HepG2 (cell line): ENCODE measurements around the gene ZMYND8. TPM values are rescaled to one million over a fixed set of nuclear protein-coding genes. Genes with fewer than 3 reads are reported as not detected.

ENCODE experiments used
- ATAC-seq: fragments of 200-7000 bp; cut with Tn5 transposase; 3 replicates; pipeline ENCODE4 v1.9.1; 2020; ENCODE audit warnings: mild to moderate bottlenecking, moderate library complexity
- BruUV-seq: library from RNA; stranded (reverse); fragments of 400-500 nt; replicated peaks from 2 replicates; lab custom pipeline; 2021; lab: Mats Ljungman, UMichigan
- CTCF ChIA-PET: fragments of 300-600 bp; formaldehyde crosslinking; extraction: SDS; loops from one replicate; lab custom pipeline; 2021; ENCODE audit warnings: low total read pairs, inconsistent platforms, low intra/inter-chr PET ratio; lab: Yijun Ruan, JAX
- POLR2A ChIA-PET: fragments of 350-600 bp; sonication (Branson Sonifier 250); formaldehyde crosslinking; loops from one replicate; lab custom pipeline; 2020; ENCODE audit warnings: antibody characterized with exemption, inconsistent platforms; lab: Yijun Ruan, JAX
- DNase-seq: peaks from one replicate; pipeline ENCODE4 v3.0.0-alpha.2; 2015; ENCODE audit warnings: low spot score
- FAIRE-seq: peaks from 3 replicates; lab custom pipeline; 2011; peaks lifted over from hg19 to GRCh38; lab: Jason Lieb, UNC
- H2AFZ ChIP-seq: one replicate; pipeline ENCODE4 v1.6.1; 2011; ENCODE audit warnings: low read length, inconsistent platforms
- H3K27ac ChIP-seq: fragments of 300-600 bp; 3 replicates; pipeline ENCODE4 v1.8.0; 2011; ENCODE audit warnings: mixed run types, mild to moderate bottlenecking, mixed read lengths, low read length, inconsistent platforms; ENCODE audit not compliant: insufficient read depth; ENCODE audit errors: extremely low read length
- H3K27me3 ChIP-seq, 2 experiments: fragments of 200-600 bp in 1 of 2; 2 replicates in 1 of 2; 3 replicates in 1 of 2; pipeline versions ENCODE4 v1.6.0 to v1.8.0; 2011; ENCODE audit warnings: low read length in 2 of 2, mild to moderate bottlenecking in 2 of 2, moderate library complexity in 2 of 2, inconsistent platforms in 1 of 2; ENCODE audit not compliant: insufficient read depth in 2 of 2, control insufficient read depth in 1 of 2
- H3K36me3 ChIP-seq, 2 experiments: fragments of 200-600 bp in 1 of 2; replicated peaks in 1 of 2; 2 replicates in 1 of 2; 3 replicates in 1 of 2; pipeline versions ENCODE4 v1.5.1 to v1.8.0; 2011; ENCODE audit warnings: low read length in 2 of 2, inconsistent platforms in 1 of 2; ENCODE audit not compliant: insufficient read depth in 2 of 2, control insufficient read depth in 1 of 2
- H3K4me1 ChIP-seq: 2 replicates; pipeline ENCODE4 v1.5.1; 2012; ENCODE audit warnings: low read length, inconsistent platforms; ENCODE audit not compliant: insufficient read depth
- H3K4me2 ChIP-seq: 2 replicates; pipeline ENCODE4 v1.6.0; 2011; ENCODE audit warnings: low read depth, low read length, inconsistent platforms
- H3K4me3 ChIP-seq, 3 experiments: fragments of 200-600 bp in 1 of 3; sonication (generic), shearing (Covaris generic) in 1 of 3; replicated peaks in 1 of 3; 2 replicates each; pipeline ENCODE4 v1.5.1; 2011 to 2016; ENCODE audit warnings: low read length in 3 of 3, inconsistent platforms in 2 of 3, low read depth in 2 of 3, mild to moderate bottlenecking in 2 of 3, control low read depth in 1 of 3, mixed read lengths in 1 of 3; ENCODE audit not compliant: insufficient read depth in 1 of 3
- H3K79me2 ChIP-seq: one replicate; pipeline ENCODE4 v1.6.1; 2011; ENCODE audit warnings: low read length, inconsistent platforms; ENCODE audit not compliant: insufficient read depth
- H3K9ac ChIP-seq: 2 replicates; pipeline ENCODE4 v1.6.0; 2011; ENCODE audit warnings: mild to moderate bottlenecking, low read depth, low read length, inconsistent platforms; ENCODE audit not compliant: insufficient read depth
- H3K9me3 ChIP-seq: 2 replicates; pipeline ENCODE4 v1.5.1; 2012; ENCODE audit warnings: mild to moderate bottlenecking, low read length
- H4K20me1 ChIP-seq: 2 replicates; pipeline ENCODE4 v1.6.0; 2011; ENCODE audit warnings: inconsistent platforms, mild to moderate bottlenecking, low read length, moderate library complexity; ENCODE audit not compliant: insufficient read depth
- FOXC1 ChIP-seq: sonication (generic); formaldehyde crosslinking; IDR thresholded peaks from 2 replicates; pipeline ENCODE4 v1.8.0; 2022; ENCODE audit warnings: mild to moderate bottlenecking, missing genetic modification reagents, borderline replicate concordance
- HDAC6 ChIP-seq: fragments of 200-600 bp; sonication (generic); IDR thresholded peaks from 2 replicates; pipeline ENCODE4 v1.7.0; 2017; ENCODE audit warnings: mild to moderate bottlenecking, antibody characterized with exemption, low read length, low read depth
- HNF4G ChIP-seq, 2 experiments: sonication (generic) in 1 of 2; formaldehyde crosslinking in 1 of 2; IDR thresholded peaks; 2 replicates each; pipeline versions ENCODE4 v1.4.0 to v1.6.1; 2011 to 2020; ENCODE audit warnings: borderline replicate concordance in 2 of 2, low read depth in 2 of 2, mild to moderate bottlenecking in 2 of 2, low read length in 1 of 2, missing genetic modification reagents in 1 of 2, moderate library complexity in 1 of 2
- LCORL ChIP-seq, 2 experiments: fragments of 450-650 bp in 1 of 2; sonication (generic) in 1 of 2; formaldehyde crosslinking in 1 of 2; IDR thresholded peaks; 2 replicates each; pipeline versions ENCODE4 v1.5.0 to v1.6.1; 2017 to 2020; ENCODE audit warnings: antibody characterized with exemption in 1 of 2, missing genetic modification reagents in 1 of 2
- MAZ ChIP-seq, 2 experiments: sonication (generic) in 1 of 2; formaldehyde crosslinking in 1 of 2; IDR thresholded peaks; 2 replicates each; pipeline versions ENCODE4 v1.5.0 to v1.6.1; 2012 to 2020; ENCODE audit warnings: low read depth in 2 of 2, mild to moderate bottlenecking in 2 of 2, borderline replicate concordance in 1 of 2, improper control_type of control experiment in 1 of 2, low read length in 1 of 2, missing genetic modification reagents in 1 of 2, moderate library complexity in 1 of 2
- NFIB ChIP-seq: sonication (generic); formaldehyde crosslinking; IDR thresholded peaks from 2 replicates; pipeline ENCODE4 v1.9.0; 2021; ENCODE audit warnings: missing genetic modification reagents, mild to moderate bottlenecking, borderline replicate concordance
- NR2C2 ChIP-seq: sonication (generic); formaldehyde crosslinking; IDR thresholded peaks from 2 replicates; pipeline ENCODE4 v1.4.0; 2020; ENCODE audit warnings: missing genetic modification reagents, mild to moderate bottlenecking, moderate library complexity, borderline replicate concordance
- NR2F1 ChIP-seq, 2 experiments: fragments of 450-650 bp in 1 of 2; formaldehyde crosslinking in 1 of 2; IDR thresholded peaks; 2 replicates each; pipeline versions ENCODE4 v1.5.0 to v1.6.1; 2016 to 2020; ENCODE audit warnings: mild to moderate bottlenecking in 1 of 2, missing compliant biosample characterization in 1 of 2, missing genetic modification reagents in 1 of 2, moderate library complexity in 1 of 2
- SIX1 ChIP-seq: sonication (generic); formaldehyde crosslinking; IDR thresholded peaks from 2 replicates; pipeline ENCODE4 v1.4.0; 2020; ENCODE audit warnings: missing genetic modification reagents, borderline replicate concordance
- ZBTB20 ChIP-seq: sonication (generic); formaldehyde crosslinking; IDR thresholded peaks from 2 replicates; pipeline ENCODE4 v1.8.1; 2023; ENCODE audit warnings: missing genetic modification reagents, low read depth, mild to moderate bottlenecking, borderline replicate concordance
- ZBTB38 ChIP-seq: sonication (generic); formaldehyde crosslinking; IDR thresholded peaks from 2 replicates; pipeline ENCODE4 v1.5.1; 2020; ENCODE audit warnings: mild to moderate bottlenecking, missing genetic modification reagents
- ZNF207 ChIP-seq: fragments of 450-650 bp; IDR thresholded peaks from 2 replicates; pipeline ENCODE4 v1.6.1; 2016; ENCODE audit warnings: antibody characterized with exemption, borderline replicate concordance
- ZNF547 ChIP-seq: sonication (generic); formaldehyde crosslinking; IDR thresholded peaks from 2 replicates; pipeline ENCODE4 v1.5.1; 2020; ENCODE audit warnings: mild to moderate bottlenecking, missing genetic modification reagents
- ZNF772 ChIP-seq: sonication (generic); formaldehyde crosslinking; IDR thresholded peaks from 2 replicates; pipeline ENCODE4 v1.5.0; 2020; ENCODE audit warnings: mild to moderate bottlenecking, missing genetic modification reagents
- WGBS: methylation state at CpG from one replicate; pipeline ENCODE4 v1.1.6; 2017; ENCODE audit warnings: low lambda C conversion rate; 5-methylcytosine and 5-hydroxymethylcytosine counted together
- in situ Hi-C: cut with HindIII; loops from 2 replicates; pipeline ENCODE4 v1.10.0; 2017; ENCODE audit warnings: low pct_unique_long_range_greater_than_20kb; ENCODE audit not compliant: extremely low pct_ligation_motif_present
- intact Hi-C: fragments of 100-400 bp; cut with micrococcal nuclease; formaldehyde crosslinking; loops from one replicate; pipeline ENCODE4 v1.10.0; 2022; ENCODE audit not compliant: unreplicated experiment
- polyA plus RNA-seq, 8 experiments: library from polyadenylated mRNA; depleted of rRNA in 3 of 8; stranded (reverse) in 7 of 8; unstranded in 1 of 8; fragments of >200 nt; fragmentation: Illumina TruSeq in 4 of 8; extraction: Trizol in 4 of 8; gene quantifications; 2 replicates each; pipeline versions ENCODE4 v1.2.1 to v1.2.3, GENCODE V29; 2011 to 2016; ENCODE audit warnings: low read depth in 4 of 8, missing spikeins in 1 of 8, mixed read lengths in 1 of 8; ENCODE audit not compliant: insufficient read depth in 1 of 8
- total RNA-seq, 5 experiments: library from RNA; depleted of rRNA; stranded (reverse); fragments of >200 nt; fragmentation: Illumina TruSeq; extraction: Trizol; gene quantifications; 2 replicates each; pipeline ENCODE4 v1.2.3, GENCODE V29; 2016; ENCODE audit warnings: low read depth in 1 of 5
- TF ChIP-seq, protein P1 (sequence below): sonication (generic); formaldehyde crosslinking; IDR thresholded peaks from 2 replicates; pipeline ENCODE4 v1.4.0; 2020; ENCODE audit warnings: missing genetic modification reagents

Gene ZMYND8
- total and polyA plus RNA-seq, 2 of the 13 experiments (the other 11 are each of a cell fraction or from before 2014, with no cell fraction given): 53.9 to 84.7 TPM

DNA sequence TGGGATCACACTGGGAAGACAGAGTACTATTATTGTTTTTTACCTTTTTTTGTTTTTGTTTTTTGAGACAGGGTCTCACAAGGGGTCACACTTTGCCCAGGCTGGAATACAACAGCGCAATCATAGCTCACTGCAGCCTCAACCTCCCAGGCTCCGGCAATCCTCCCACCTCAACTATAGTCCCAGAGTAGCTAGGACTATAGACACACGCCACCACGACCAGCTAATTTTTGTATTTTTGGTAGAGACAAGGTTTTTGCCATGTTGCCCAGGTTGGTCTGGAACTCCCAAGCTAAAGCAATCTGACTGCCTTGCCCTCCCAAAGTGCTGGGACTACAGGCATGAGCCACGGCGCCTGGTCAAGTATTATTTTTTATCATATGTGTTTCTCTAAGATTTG, 81.0 kb downstream of the ZMYND8 start (continued):
- TF ChIP-seq, protein P1, sequence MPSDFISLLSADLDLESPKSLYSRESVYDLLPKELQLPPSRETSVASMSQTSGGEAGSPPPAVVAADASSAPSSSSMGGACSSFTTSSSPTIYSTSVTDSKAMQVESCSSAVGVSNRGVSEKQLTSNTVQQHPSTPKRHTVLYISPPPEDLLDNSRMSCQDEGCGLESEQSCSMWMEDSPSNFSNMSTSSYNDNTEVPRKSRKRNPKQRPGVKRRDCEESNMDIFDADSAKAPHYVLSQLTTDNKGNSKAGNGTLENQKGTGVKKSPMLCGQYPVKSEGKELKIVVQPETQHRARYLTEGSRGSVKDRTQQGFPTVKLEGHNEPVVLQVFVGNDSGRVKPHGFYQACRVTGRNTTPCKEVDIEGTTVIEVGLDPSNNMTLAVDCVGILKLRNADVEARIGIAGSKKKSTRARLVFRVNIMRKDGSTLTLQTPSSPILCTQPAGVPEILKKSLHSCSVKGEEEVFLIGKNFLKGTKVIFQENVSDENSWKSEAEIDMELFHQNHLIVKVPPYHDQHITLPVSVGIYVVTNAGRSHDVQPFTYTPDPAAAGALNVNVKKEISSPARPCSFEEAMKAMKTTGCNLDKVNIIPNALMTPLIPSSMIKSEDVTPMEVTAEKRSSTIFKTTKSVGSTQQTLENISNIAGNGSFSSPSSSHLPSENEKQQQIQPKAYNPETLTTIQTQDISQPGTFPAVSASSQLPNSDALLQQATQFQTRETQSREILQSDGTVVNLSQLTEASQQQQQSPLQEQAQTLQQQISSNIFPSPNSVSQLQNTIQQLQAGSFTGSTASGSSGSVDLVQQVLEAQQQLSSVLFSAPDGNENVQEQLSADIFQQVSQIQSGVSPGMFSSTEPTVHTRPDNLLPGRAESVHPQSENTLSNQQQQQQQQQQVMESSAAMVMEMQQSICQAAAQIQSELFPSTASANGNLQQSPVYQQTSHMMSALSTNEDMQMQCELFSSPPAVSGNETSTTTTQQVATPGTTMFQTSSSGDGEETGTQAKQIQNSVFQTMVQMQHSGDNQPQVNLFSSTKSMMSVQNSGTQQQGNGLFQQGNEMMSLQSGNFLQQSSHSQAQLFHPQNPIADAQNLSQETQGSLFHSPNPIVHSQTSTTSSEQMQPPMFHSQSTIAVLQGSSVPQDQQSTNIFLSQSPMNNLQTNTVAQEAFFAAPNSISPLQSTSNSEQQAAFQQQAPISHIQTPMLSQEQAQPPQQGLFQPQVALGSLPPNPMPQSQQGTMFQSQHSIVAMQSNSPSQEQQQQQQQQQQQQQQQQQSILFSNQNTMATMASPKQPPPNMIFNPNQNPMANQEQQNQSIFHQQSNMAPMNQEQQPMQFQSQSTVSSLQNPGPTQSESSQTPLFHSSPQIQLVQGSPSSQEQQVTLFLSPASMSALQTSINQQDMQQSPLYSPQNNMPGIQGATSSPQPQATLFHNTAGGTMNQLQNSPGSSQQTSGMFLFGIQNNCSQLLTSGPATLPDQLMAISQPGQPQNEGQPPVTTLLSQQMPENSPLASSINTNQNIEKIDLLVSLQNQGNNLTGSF: 0 out of 2 replicates have a peak, but pooled peaks have one; percentile 27
- 0 out of 2 replicates have a peak, but pooled peaks have one; percentile 28 for TF ChIP-seq ZNF772 (CRISPR knock-in tag)
- no peak for TF ChIP-seq HDAC6
- 0 out of 2 replicates have a peak, but pooled peaks have one; percentile 7 for TF ChIP-seq ZNF547
- TF ChIP-seq, all 625 proteins: peak for 6

DNA sequence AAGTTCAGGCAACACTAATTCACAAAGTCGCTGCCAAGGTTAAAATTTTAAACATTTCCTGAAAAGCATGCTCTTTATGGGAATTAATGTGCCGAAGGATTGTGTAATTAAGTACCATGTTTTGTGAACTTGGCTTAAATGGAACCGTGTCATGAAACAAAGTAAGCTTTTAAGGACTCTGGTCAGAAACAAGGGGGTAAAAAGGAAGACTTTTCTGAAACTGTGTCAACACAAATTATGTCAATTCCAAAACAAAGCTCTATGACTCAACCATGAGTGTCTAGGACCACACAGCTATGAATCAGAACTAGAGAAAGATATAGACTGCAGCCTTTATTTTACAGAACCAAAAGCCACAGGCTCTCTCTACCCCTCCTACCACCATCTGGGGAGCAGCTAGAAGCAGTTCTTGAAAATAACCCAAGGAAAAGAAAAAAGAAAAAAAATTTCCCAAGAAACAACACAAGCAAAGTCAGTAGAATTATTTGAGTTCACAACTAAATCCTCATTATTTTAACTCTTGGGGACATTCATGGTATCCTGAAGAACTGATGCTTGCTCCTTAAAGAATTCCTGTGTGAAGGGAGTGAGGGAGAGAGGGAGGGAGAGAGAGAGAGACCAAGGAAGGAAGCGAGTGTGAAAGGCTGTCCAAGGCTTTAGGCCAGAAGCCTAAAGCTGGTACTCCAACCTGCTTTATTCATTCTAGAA, 81.9 kb downstream of the ZMYND8 start:
- ChIA-PET POLR2A (interaction anchor here (0.9 to 6.8 kb wide), 6 partner anchors 52 to 227 kb away, joined by 3 to 76 read pairs (median 4); partner anchors contain the start of genes NCOA3 and ZMYND8), CTCF (interaction anchor here (4.5 kb wide), 1 partner anchor 109 kb away, joined by 202 read pairs; no protein-coding TSS in a partner anchor)
- H3K4me1 ChIP-seq: peaks cover 23% of the 10 kb centered on the region
- H2AFZ ChIP-seq: no peak overlapping the region
- peak overlapping the region; percentile 1 for H3K27ac ChIP-seq
- in situ Hi-C loops (loop anchor here (10.0 kb wide), 1 partner anchor 110 kb away; no protein-coding TSS in a partner anchor), intact Hi-C loops (loop anchor here (5.0 kb wide), 2 partner anchors 42 to 43 kb away; no protein-coding TSS in a partner anchor)
- BruUV-seq: TSS peak; percentile 34
- FAIRE-seq (no peak), ATAC-seq (peak; percentile 28; the same call in 1 of the 3 replicates), DNase-seq (peak; percentile 71)
- 68% methylated on average over 4 of the region's 4 CpGs for WGBS
- H4K20me1 ChIP-seq: peaks cover 50% of the 10 kb centered on the region
- H3K36me3 ChIP-seq: peaks cover 45 to 80% of the 10 kb centered on the region in 2 experiments
- H3K79me2 ChIP-seq: peaks cover 51% of the 10 kb centered on the region
- H3K9ac ChIP-seq: no peak overlapping the region
- no peaks in the 10 kb centered on the region for H3K27me3 ChIP-seq
- no peak overlapping the region for H3K4me3 ChIP-seq
- H3K4me2 ChIP-seq: no peak overlapping the region
- no peaks in the 10 kb centered on the region for H3K9me3 ChIP-seq
- TF ChIP-seq SIX1 (no peak), NR2F1 (CRISPR knock-in tag; IDR thresholded peaks at IDR 0.05) (no peak), NR2C2 (CRISPR knock-in tag) (no peak), HNF4G (IDR thresholded peaks at IDR 0.05; ENCODE audit: borderline replicate concordance, low read depth, low read length) (no peak), HNF4G (CRISPR knock-in tag; IDR thresholded peaks at IDR 0.05; ENCODE audit: borderline replicate concordance, low read depth) (no peak), MAZ (IDR thresholded peaks at IDR 0.05; ENCODE audit: borderline replicate concordance, low read depth, low read length) (no peak), MAZ (CRISPR knock-in tag; IDR thresholded peaks at IDR 0.05; ENCODE audit: low read depth) (no peak), FOXC1 (CRISPR knock-in tag) (no peak), ZBTB38 (CRISPR knock-in tag) (no peak), LCORL (IDR thresholded peaks at IDR 0.05) (no peak), LCORL (CRISPR knock-in tag; IDR thresholded peaks at IDR 0.05) (0 out of 2 replicates have a peak, but pooled peaks have one; percentile 25), ZNF207 (no peak), NFIB (no peak), ZBTB20 (no peak)
